GM12878 (cell line): ENCODE results near the gene SVIP. TPM values are rescaled to one million over a fixed set of nuclear protein-coding genes. Genes with fewer than 3 reads are reported as not detected.

ENCODE experiments used
- BACH1 ChIP-seq: fragments of 450-650 bp; IDR thresholded peaks from 2 replicates; pipeline ENCODE4 v1.6.1; 2017; ENCODE audit warnings: mild to moderate bottlenecking, borderline replicate concordance
- BCL11A ChIP-seq: IDR thresholded peaks from 2 replicates; pipeline ENCODE4 v1.6.1; 2011; ENCODE audit warnings: low read depth, low read length
- CEBPZ ChIP-seq: fragments of 150-350 bp; IDR thresholded peaks from 2 replicates; pipeline ENCODE4 v1.6.1; 2016; ENCODE audit warnings: low read depth, low read length
- CREB1 ChIP-seq: IDR thresholded peaks from 2 replicates; pipeline ENCODE4 v1.6.1; 2012; ENCODE audit warnings: low read depth, mild to moderate bottlenecking, inconsistent platforms
- HDAC2 ChIP-seq: fragments of 200-600 bp; sonication (generic); IDR thresholded peaks from 2 replicates; pipeline ENCODE4 v1.6.1; 2017
- HDAC6 ChIP-seq: fragments of 200-600 bp; sonication (generic); IDR thresholded peaks from one replicate; pipeline ENCODE4 v1.8.0; 2017; ENCODE audit warnings: antibody characterized with exemption; ENCODE audit not compliant: unreplicated experiment
- IKZF1 ChIP-seq: fragments of 450-650 bp; conservative IDR thresholded peaks from 2 replicates; pipeline ENCODE4 v1.6.1; 2017; ENCODE audit warnings: antibody characterized with exemption, mild to moderate bottlenecking
- KAT2A ChIP-seq: conservative IDR thresholded peaks from 2 replicates; pipeline ENCODE4 v1.6.1; 2011; ENCODE audit warnings: low read depth, low read length; ENCODE audit not compliant: control insufficient read depth
- KDM1A ChIP-seq: fragments of 200-600 bp; sonication (generic); IDR thresholded peaks from 2 replicates; pipeline ENCODE4 v1.6.1; 2016; ENCODE audit warnings: borderline replicate concordance
- MLLT1 ChIP-seq: fragments of 450-650 bp; IDR thresholded peaks from 2 replicates; pipeline ENCODE4 v1.6.1; 2016; ENCODE audit warnings: mild to moderate bottlenecking
- MYB ChIP-seq: fragments of 150-350 bp; IDR thresholded peaks from 2 replicates; pipeline ENCODE4 v1.6.1; 2014; ENCODE audit warnings: mild to moderate bottlenecking, low read depth, low read length, borderline replicate concordance
- MYC ChIP-seq: IDR thresholded peaks from 2 replicates; pipeline ENCODE4 v1.6.1; 2011; ENCODE audit warnings: mild to moderate bottlenecking, low read length, moderate library complexity, inconsistent platforms; ENCODE audit not compliant: insufficient read depth, insufficient replicate concordance, insufficient read length, severe bottlenecking
- NFIC ChIP-seq: IDR thresholded peaks from 2 replicates; pipeline ENCODE4 v1.6.1; 2012; ENCODE audit warnings: low read depth, mild to moderate bottlenecking, inconsistent platforms, low read length, moderate library complexity
- NR2C2 ChIP-seq: IDR thresholded peaks from 2 replicates; pipeline ENCODE4 v1.6.1; 2011; ENCODE audit warnings: borderline replicate concordance, low read depth; ENCODE audit not compliant: control insufficient read depth, insufficient read length
- RELB ChIP-seq: fragments of 450-650 bp; IDR thresholded peaks from 2 replicates; pipeline ENCODE4 v1.6.1; 2017; ENCODE audit warnings: low read depth, mild to moderate bottlenecking, moderate library complexity
- SUZ12 ChIP-seq: fragments of 200-600 bp; sonication (generic); IDR thresholded peaks from one replicate; pipeline ENCODE4 v1.6.1; 2018; ENCODE audit warnings: antibody characterized with exemption, mild to moderate bottlenecking; ENCODE audit not compliant: unreplicated experiment
- TCF3 ChIP-seq: IDR thresholded peaks from 2 replicates; pipeline ENCODE4 v1.6.1; 2012; ENCODE audit warnings: low read depth, mild to moderate bottlenecking, low read length, borderline replicate concordance; ENCODE audit not compliant: insufficient read depth
- ZBED1 ChIP-seq: IDR thresholded peaks from 2 replicates; pipeline ENCODE4 v1.6.1; 2016; ENCODE audit warnings: borderline replicate concordance
- ZNF217 ChIP-seq: fragments of 450-650 bp; IDR thresholded peaks from 2 replicates; pipeline ENCODE4 v1.6.1; 2017; ENCODE audit warnings: antibody characterized with exemption, mild to moderate bottlenecking
- ZNF384 ChIP-seq: IDR thresholded peaks from 2 replicates; pipeline ENCODE4 v1.6.1; 2012; ENCODE audit warnings: low read depth, mild to moderate bottlenecking, low read length, improper control_type of control experiment, borderline replicate concordance
- polyA plus RNA-seq, 11 experiments: library from polyadenylated mRNA; depleted of rRNA in 4 of 11; unstranded in 6 of 11; stranded (reverse) in 5 of 11; fragments of >200 nt; fragmentation: Nextera tagmentation in 4 of 11; fragmentation: Illumina TruSeq in 1 of 11; extraction: Ambion mirVana in 4 of 11; extraction: Trizol in 1 of 11; gene quantifications; 1 replicate in 1 of 11; 2 replicates in 10 of 11; pipeline versions ENCODE4 v1.2.1 to v1.2.3, GENCODE V29; 2011 to 2016; ENCODE audit warnings: inconsistent platforms in 2 of 11, missing spikeins in 2 of 11, low read depth in 1 of 11
- total RNA-seq, 4 experiments: library from RNA; depleted of rRNA in 3 of 4; stranded (reverse); fragments of >200 nt in 3 of 4; fragmentation: Illumina TruSeq in 1 of 4; extraction: Trizol in 1 of 4; gene quantifications; 2 replicates each; pipeline versions ENCODE4 v1.2.1 to v1.2.3, GENCODE V29; 2013 to 2021
- TF ChIP-seq, protein P1 (sequence below): fragments of 450-650 bp; IDR thresholded peaks from 2 replicates; pipeline ENCODE4 v1.6.1; 2017; ENCODE audit warnings: antibody characterized with exemption, mild to moderate bottlenecking, moderate library complexity

SVIP gene
- total and polyA plus RNA-seq, 10 of the 15 experiments (the other 5 are each of a cell fraction or from before 2014, with no cell fraction given): 17.8 to 78.0 (median 55.4) TPM

- TF ChIP-seq CEBPZ (no peak), KDM1A (no peak), MLLT1 (0 out of 2 replicates have a peak, but pooled peaks have one; percentile 24), TCF3 (no peak), KAT2A (no peak), ZNF217 (no peak), BACH1 (no peak), HDAC6 (no peak), SUZ12 (no peak), NR2C2 (no peak), RELB (no peak), MYB (no peak), MYC (no peak), NFIC (no peak), HDAC2 (no peak), BCL11A (no peak), ZBED1 (no peak), IKZF1 (peak; percentile 37; the same call in 1 of the 2 replicates), CREB1 (no peak), ZNF384 (peak; percentile 45; the same call in 1 of the 2 replicates)
- TF ChIP-seq, protein P1, sequence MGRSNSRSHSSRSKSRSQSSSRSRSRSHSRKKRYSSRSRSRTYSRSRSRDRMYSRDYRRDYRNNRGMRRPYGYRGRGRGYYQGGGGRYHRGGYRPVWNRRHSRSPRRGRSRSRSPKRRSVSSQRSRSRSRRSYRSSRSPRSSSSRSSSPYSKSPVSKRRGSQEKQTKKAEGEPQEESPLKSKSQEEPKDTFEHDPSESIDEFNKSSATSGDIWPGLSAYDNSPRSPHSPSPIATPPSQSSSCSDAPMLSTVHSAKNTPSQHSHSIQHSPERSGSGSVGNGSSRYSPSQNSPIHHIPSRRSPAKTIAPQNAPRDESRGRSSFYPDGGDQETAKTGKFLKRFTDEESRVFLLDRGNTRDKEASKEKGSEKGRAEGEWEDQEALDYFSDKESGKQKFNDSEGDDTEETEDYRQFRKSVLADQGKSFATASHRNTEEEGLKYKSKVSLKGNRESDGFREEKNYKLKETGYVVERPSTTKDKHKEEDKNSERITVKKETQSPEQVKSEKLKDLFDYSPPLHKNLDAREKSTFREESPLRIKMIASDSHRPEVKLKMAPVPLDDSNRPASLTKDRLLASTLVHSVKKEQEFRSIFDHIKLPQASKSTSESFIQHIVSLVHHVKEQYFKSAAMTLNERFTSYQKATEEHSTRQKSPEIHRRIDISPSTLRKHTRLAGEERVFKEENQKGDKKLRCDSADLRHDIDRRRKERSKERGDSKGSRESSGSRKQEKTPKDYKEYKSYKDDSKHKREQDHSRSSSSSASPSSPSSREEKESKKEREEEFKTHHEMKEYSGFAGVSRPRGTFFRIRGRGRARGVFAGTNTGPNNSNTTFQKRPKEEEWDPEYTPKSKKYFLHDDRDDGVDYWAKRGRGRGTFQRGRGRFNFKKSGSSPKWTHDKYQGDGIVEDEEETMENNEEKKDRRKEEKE: no peak
Observed at GRCh38 chr11:22780952-22781593, 48.5 kb downstream of the SVIP start (continued).
